Measurements from ENCODE around the gene DDI1. TPM values are rescaled to one million over a fixed set of nuclear protein-coding genes. Genes with fewer than 3 reads are reported as not detected.
A peak's percentile ranks its signal among the peaks of the same experiment; 100 is the strongest.

Gene DDI1
- total and polyA plus RNA-seq, 9 of the 15 experiments (the other 6 are each of a cell fraction or from before 2014, with no cell fraction given) = not detected

DNA sequence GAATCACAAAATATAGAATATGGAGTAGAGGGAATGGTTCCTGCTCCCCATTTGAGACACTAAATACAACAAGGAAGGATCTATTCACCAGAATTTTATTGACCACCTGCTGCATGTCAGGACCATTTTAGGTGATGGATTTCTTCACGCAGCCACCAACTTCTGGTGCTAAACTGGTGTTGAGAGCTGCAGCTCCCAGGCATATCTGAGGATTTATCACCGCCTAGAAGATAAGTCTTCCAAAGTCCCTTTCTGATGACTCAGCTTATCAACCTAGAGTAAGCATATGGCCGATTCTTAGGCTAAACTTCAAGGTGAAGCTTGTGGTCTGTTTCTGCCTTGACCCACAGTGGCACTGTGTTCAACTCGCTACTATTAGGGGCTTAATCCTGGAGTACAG is 6.7 kb downstream of the DDI1 start:
- H3K4me1 ChIP-seq (replicated peaks in 1 of 2; ENCODE audit: control insufficient read depth in 2 of 2, insufficient read depth in 2 of 2, low read length in 2 of 2) = no peaks in the 10 kb centered on the region
- H3K9me1 ChIP-seq (ENCODE audit: control insufficient read depth, insufficient read depth, low read length) = no peaks in the 10 kb centered on the region
- no peaks in the 10 kb centered on the region for H3K27me3 ChIP-seq (ENCODE audit: control insufficient read depth in 2 of 2, insufficient read depth in 2 of 2, low read length in 2 of 2)
- H3K79me2 ChIP-seq (ENCODE audit: control insufficient read depth, insufficient read depth, low read length) = no peaks in the 10 kb centered on the region
- no TSS peak for BruUV-seq (replicated peaks)
- H3K27ac ChIP-seq (ENCODE audit: extremely low read depth, low read depth, low read length) = no peak overlapping the region
- ATAC-seq (no peak), FAIRE-seq (no peak), DNase-seq (ENCODE audit: extremely low read depth in 1 of 4, low spot score in 3 of 4) (no peak)
- no peak overlapping the region for H3K4me3 ChIP-seq
- H3K36me3 ChIP-seq (ENCODE audit: control insufficient read depth, insufficient read depth, low read length) = no peaks in the 10 kb centered on the region
- 0% methylated on average over 4 of the region's 4 CpGs for WGBS (ENCODE audit: insufficient coverage, low coverage, missing lambda C conversion rate)
- intact Hi-C loops (cut with micrococcal nuclease) (no loop called here), in situ Hi-C loops (cut with MboI) (no loop called here)
- H3K9me3 ChIP-seq (replicated peaks; ENCODE audit: control insufficient read depth, insufficient read depth, low read depth, low read length) = no peaks in the 10 kb centered on the region
- no peak overlapping the region for H3K9ac ChIP-seq (ENCODE audit: insufficient read depth in 1 of 2, low read depth in 2 of 2, low read length in 2 of 2)
- peak; percentile 15; the same call in 1 of the 2 replicates for TF ChIP-seq MAFF (IDR thresholded peaks at IDR 0.05; ENCODE audit: low read length)
- 0 out of 2 replicates have a peak, but pooled peaks have one; percentile 16 for TF ChIP-seq ZNF316 (IDR thresholded peaks at IDR 0.05)
- TF ChIP-seq WHSC1 (IDR thresholded peaks at IDR 0.05; ENCODE audit: low read length) = no peak
- peak; percentile 20; the same call in 1 of the 2 replicates for TF ChIP-seq C11orf30 (IDR thresholded peaks at IDR 0.05; ENCODE audit: low read depth)
- TF ChIP-seq ZNF184 (CRISPR knock-in tag; IDR thresholded peaks at IDR 0.05) = no peak
- TF ChIP-seq ZFP1 (CRISPR knock-in tag; IDR thresholded peaks at IDR 0.05) = no peak
- 0 out of 2 replicates have a peak, but pooled peaks have one; percentile 40 for TF ChIP-seq MAFG (tag; conservative IDR thresholded peaks at IDR 0.05)
- POLR2A ChIA-PET = no interaction called here
- no peaks in the 10 kb centered on the region for H4K20me1 ChIP-seq (replicated peaks; ENCODE audit: control insufficient read depth, insufficient read depth, low read length)
- CTCF ChIA-PET (ENCODE audit: low intra/inter-chr PET ratio) = no interaction called here
- H3K4me2 ChIP-seq (ENCODE audit: insufficient read depth, low read length) = no peak overlapping the region
- H2AFZ ChIP-seq (ENCODE audit: low read depth, low read length) = no peak overlapping the region

DNA sequence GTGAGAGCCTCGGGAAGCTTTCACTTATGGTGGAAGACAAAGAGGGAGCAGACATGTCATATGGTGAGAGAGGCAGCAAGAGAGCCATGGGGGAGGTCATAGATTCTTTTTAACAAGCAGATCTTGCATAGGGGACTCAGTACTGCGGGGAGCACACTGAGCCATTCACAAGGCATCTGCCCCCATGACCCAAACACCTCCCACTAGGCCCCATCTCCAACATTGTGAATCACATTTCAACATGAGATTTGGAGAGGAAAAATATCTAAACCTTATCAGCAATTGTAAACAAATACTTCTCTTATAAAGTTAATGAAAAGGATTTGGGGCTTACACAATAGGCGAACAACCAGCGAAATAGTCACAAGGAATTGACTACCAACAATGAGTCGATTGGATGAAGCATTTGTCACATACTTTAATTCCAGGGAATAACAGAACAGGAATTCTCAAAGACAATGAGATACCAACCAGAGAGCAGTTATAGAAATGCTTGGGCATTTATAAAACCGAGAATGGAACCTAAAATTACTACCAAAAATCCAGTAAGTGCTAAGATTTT is 7.3 kb downstream of the DDI1 start:
- Histone ChIP-seq H4K20me1 (replicated peaks; ENCODE audit: control insufficient read depth, insufficient read depth, low read length) (no peaks in the 10 kb centered on the region), H3K36me3 (ENCODE audit: control insufficient read depth, insufficient read depth, low read length) (no peaks in the 10 kb centered on the region), H3K9me1 (ENCODE audit: control insufficient read depth, insufficient read depth, low read length) (no peaks in the 10 kb centered on the region), H3K27ac (ENCODE audit: extremely low read depth, low read depth, low read length) (no peak overlapping the region), H3K79me2 (ENCODE audit: control insufficient read depth, insufficient read depth, low read length) (no peaks in the 10 kb centered on the region), H3K27me3 (ENCODE audit: control insufficient read depth in 2 of 2, insufficient read depth in 2 of 2, low read length in 2 of 2) (no peaks in the 10 kb centered on the region), H3K9me3 (replicated peaks; ENCODE audit: control insufficient read depth, insufficient read depth, low read depth, low read length) (no peaks in the 10 kb centered on the region), H2AFZ (ENCODE audit: low read depth, low read length) (no peak overlapping the region), H3K4me2 (ENCODE audit: insufficient read depth, low read length) (no peak overlapping the region), H3K4me3 (no peak overlapping the region), H3K4me1 (replicated peaks in 1 of 2; ENCODE audit: control insufficient read depth in 2 of 2, insufficient read depth in 2 of 2, low read length in 2 of 2) (no peaks in the 10 kb centered on the region), H3K9ac (ENCODE audit: insufficient read depth in 1 of 2, low read depth in 2 of 2, low read length in 2 of 2) (no peak overlapping the region)
- WGBS (ENCODE audit: insufficient coverage, low coverage, missing lambda C conversion rate) = 1% methylated on average over 6 of the region's 6 CpGs
- intact Hi-C loops (cut with micrococcal nuclease) = no loop called here
- ChIA-PET CTCF (ENCODE audit: low intra/inter-chr PET ratio) (no interaction called here), POLR2A (no interaction called here)
- TF ChIP-seq HNRNPUL1 (IDR thresholded peaks at IDR 0.05; ENCODE audit: low read length) = no peak
- TF ChIP-seq, protein P1, sequence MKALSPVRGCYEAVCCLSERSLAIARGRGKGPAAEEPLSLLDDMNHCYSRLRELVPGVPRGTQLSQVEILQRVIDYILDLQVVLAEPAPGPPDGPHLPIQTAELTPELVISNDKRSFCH (CRISPR knock-in tag; IDR thresholded peaks at IDR 0.05) = no peak
- TF ChIP-seq, protein P1 (tag; IDR thresholded peaks at IDR 0.05) = no peak
- no peak for FAIRE-seq
- BruUV-seq (replicated peaks) = no TSS peak
- no peak for DNase-seq (ENCODE audit: extremely low read depth in 1 of 4, low spot score in 3 of 4)
- ATAC-seq = no peak
- in situ Hi-C loops (cut with MboI) = no loop called here
